ENCODE measurements around the gene UMOD.

- no peak for TF ChIP-seq ZBTB7A (IDR thresholded peaks at IDR 0.05; ENCODE audit: low read depth)
- no peak for TF ChIP-seq NFIC (IDR thresholded peaks at IDR 0.05)
- no peak for TF ChIP-seq MAX (IDR thresholded peaks at IDR 0.05)
- TF ChIP-seq CEBPB (IDR thresholded peaks at IDR 0.05): no peak
- TF ChIP-seq, protein P1, sequence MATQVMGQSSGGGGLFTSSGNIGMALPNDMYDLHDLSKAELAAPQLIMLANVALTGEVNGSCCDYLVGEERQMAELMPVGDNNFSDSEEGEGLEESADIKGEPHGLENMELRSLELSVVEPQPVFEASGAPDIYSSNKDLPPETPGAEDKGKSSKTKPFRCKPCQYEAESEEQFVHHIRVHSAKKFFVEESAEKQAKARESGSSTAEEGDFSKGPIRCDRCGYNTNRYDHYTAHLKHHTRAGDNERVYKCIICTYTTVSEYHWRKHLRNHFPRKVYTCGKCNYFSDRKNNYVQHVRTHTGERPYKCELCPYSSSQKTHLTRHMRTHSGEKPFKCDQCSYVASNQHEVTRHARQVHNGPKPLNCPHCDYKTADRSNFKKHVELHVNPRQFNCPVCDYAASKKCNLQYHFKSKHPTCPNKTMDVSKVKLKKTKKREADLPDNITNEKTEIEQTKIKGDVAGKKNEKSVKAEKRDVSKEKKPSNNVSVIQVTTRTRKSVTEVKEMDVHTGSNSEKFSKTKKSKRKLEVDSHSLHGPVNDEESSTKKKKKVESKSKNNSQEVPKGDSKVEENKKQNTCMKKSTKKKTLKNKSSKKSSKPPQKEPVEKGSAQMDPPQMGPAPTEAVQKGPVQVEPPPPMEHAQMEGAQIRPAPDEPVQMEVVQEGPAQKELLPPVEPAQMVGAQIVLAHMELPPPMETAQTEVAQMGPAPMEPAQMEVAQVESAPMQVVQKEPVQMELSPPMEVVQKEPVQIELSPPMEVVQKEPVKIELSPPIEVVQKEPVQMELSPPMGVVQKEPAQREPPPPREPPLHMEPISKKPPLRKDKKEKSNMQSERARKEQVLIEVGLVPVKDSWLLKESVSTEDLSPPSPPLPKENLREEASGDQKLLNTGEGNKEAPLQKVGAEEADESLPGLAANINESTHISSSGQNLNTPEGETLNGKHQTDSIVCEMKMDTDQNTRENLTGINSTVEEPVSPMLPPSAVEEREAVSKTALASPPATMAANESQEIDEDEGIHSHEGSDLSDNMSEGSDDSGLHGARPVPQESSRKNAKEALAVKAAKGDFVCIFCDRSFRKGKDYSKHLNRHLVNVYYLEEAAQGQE (IDR thresholded peaks at IDR 0.05; ENCODE audit: low read depth): no peak
- no peak for TF ChIP-seq TEAD4 (IDR thresholded peaks at IDR 0.05)
- no peak for TF ChIP-seq YY1 (IDR thresholded peaks at IDR 0.05; ENCODE audit: low read depth)
- TF ChIP-seq EGR1 (IDR thresholded peaks at IDR 0.05): no peak
- TF ChIP-seq EP300 (IDR thresholded peaks at IDR 0.05; ENCODE audit: borderline replicate concordance): no peak
- no peak for TF ChIP-seq RAD21 (IDR thresholded peaks at IDR 0.05; ENCODE audit: low read depth)
- TF ChIP-seq, protein P2, sequence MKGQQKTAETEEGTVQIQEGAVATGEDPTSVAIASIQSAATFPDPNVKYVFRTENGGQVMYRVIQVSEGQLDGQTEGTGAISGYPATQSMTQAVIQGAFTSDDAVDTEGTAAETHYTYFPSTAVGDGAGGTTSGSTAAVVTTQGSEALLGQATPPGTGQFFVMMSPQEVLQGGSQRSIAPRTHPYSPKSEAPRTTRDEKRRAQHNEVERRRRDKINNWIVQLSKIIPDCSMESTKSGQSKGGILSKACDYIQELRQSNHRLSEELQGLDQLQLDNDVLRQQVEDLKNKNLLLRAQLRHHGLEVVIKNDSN (IDR thresholded peaks at IDR 0.05): no peak
- no peak for TF ChIP-seq FOXM1 (IDR thresholded peaks at IDR 0.05; ENCODE audit: borderline replicate concordance, low read depth)
Observed at GRCh38 chr16:20333120-20333519, 19.4 kb downstream of the UMOD start.

All from Ishikawa (cell line).